Endodermal cell (in vitro differentiated cells): ENCODE data around the gene ZNF462. TPM values are rescaled to one million over a fixed set of nuclear protein-coding genes. Genes with fewer than 3 reads are reported as not detected.
A peak's percentile ranks its signal among the peaks of the same experiment; 100 is the strongest.
"Not testable (repeated sequence)": the region's sequence is repeated elsewhere in the genome, so short reads cannot be mapped to it uniquely, and the experiment has no call there.

ENCODE experiments used
- DNase-seq: peaks from one replicate; pipeline ENCODE4 v3.0.0-alpha.2; 2017
- H3K27ac ChIP-seq: 2 replicates; pipeline ENCODE4 v1.5.1; 2013; ENCODE audit warnings: mild to moderate bottlenecking, low read depth, low read length, moderate library complexity
- H3K27me3 ChIP-seq: 2 replicates; pipeline ENCODE4 v1.6.1; 2013; ENCODE audit warnings: mild to moderate bottlenecking, low read length, moderate library complexity; ENCODE audit not compliant: insufficient read depth, control insufficient read depth, poor library complexity, severe bottlenecking
- H3K36me3 ChIP-seq: 2 replicates; pipeline ENCODE4 v1.7.0; 2013; ENCODE audit warnings: mild to moderate bottlenecking, low read length, moderate library complexity; ENCODE audit not compliant: control insufficient read depth, insufficient read depth
- H3K4me1 ChIP-seq: one replicate; pipeline ENCODE4 v1.7.0; 2013; ENCODE audit warnings: low read length; ENCODE audit not compliant: control insufficient read depth, insufficient read depth
- H3K4me3 ChIP-seq: 2 replicates; pipeline ENCODE4 v1.5.1; 2013; ENCODE audit warnings: mild to moderate bottlenecking, low read length, moderate library complexity
- H3K9ac ChIP-seq: 2 replicates; pipeline ENCODE4 v1.6.1; 2013; ENCODE audit warnings: mild to moderate bottlenecking, low read length, moderate library complexity; ENCODE audit not compliant: poor library complexity, severe bottlenecking; ENCODE audit errors: extremely low read depth
- H3K9me3 ChIP-seq: 2 replicates; pipeline ENCODE4 v1.6.1; 2013; ENCODE audit warnings: mild to moderate bottlenecking, low read length, moderate library complexity; ENCODE audit not compliant: control insufficient read depth
- H3K27ac Mint-ChIP-seq: 2 replicates; pipeline ENCODE4 v1.8.0; 2020; ENCODE audit warnings: mixed read lengths
- H3K27me3 Mint-ChIP-seq: 2 replicates; pipeline ENCODE4 v1.8.0; 2021; ENCODE audit warnings: mild to moderate bottlenecking, mixed read lengths; ENCODE audit not compliant: insufficient read depth
- H3K36me3 Mint-ChIP-seq: 2 replicates; pipeline ENCODE4 v1.8.0; 2020; ENCODE audit warnings: low read depth, mixed read lengths
- H3K4me1 Mint-ChIP-seq: 2 replicates; pipeline ENCODE4 v1.8.0; 2020; ENCODE audit warnings: mixed read lengths
- H3K4me3 Mint-ChIP-seq: 2 replicates; pipeline ENCODE4 v1.8.0; 2020; ENCODE audit warnings: mild to moderate bottlenecking, moderate library complexity, mixed read lengths
- H3K9me3 Mint-ChIP-seq: 2 replicates; pipeline ENCODE4 v1.8.0; 2020; ENCODE audit warnings: mild to moderate bottlenecking, mixed read lengths
- WGBS, 2 experiments: methylation state at CpG; one replicate each; pipeline versions ENCODE4 v1.1.5 to v1.1.7; 2013; ENCODE audit warnings: missing lambda C conversion rate in 2 of 2, mixed read lengths in 1 of 2; ENCODE audit not compliant: insufficient coverage in 1 of 2, insufficient read length in 1 of 2; 5-methylcytosine and 5-hydroxymethylcytosine counted together
- total RNA-seq, 2 donors: library from RNA; stranded (reverse); fragmentation: NEBNext Ultra II Directional in 1 of 2; extraction: Animal tissue kit (Norgen Biotek cat#: 25700) in 1 of 2; gene quantifications; 2 replicates in 1 of 2; 3 replicates in 1 of 2; pipeline ENCODE4 v1.2.1, GENCODE V29; 2021
- TF ChIP-seq, protein P1 (sequence below): fragments of 200-600 bp; sonication (generic); conservative IDR thresholded peaks from 2 replicates; pipeline ENCODE4 v1.5.0; 2021; ENCODE audit warnings: antibody characterized with exemption, mild to moderate bottlenecking

The ZNF462 gene
- total RNA-seq, 2 donors from 2014 or later: 68.2 to 88.4 TPM

DNA sequence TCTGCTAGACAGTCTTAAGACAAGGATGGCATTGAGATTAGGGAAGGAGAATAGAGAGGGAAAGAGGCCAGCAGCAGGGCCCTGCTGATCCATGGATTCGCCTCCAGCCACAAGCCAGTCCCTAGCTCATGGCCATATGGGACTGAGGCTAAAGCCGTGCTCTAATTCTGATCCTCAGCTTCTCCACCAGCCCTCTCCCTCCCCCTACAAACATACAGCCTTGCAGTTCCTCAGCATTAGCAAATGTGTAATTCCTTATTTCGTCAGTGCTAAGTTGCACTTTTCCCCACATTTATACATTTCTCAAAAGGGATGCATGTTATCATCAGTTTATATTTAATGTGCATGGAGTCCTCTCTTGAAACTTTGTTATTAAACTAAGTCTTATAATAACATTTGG lies 34.8 kb downstream of the ZNF462 start:
- no peak overlapping the region for H3K27ac Mint-ChIP-seq
- H3K4me3 ChIP-seq: no peak overlapping the region
- TF ChIP-seq, protein P1, sequence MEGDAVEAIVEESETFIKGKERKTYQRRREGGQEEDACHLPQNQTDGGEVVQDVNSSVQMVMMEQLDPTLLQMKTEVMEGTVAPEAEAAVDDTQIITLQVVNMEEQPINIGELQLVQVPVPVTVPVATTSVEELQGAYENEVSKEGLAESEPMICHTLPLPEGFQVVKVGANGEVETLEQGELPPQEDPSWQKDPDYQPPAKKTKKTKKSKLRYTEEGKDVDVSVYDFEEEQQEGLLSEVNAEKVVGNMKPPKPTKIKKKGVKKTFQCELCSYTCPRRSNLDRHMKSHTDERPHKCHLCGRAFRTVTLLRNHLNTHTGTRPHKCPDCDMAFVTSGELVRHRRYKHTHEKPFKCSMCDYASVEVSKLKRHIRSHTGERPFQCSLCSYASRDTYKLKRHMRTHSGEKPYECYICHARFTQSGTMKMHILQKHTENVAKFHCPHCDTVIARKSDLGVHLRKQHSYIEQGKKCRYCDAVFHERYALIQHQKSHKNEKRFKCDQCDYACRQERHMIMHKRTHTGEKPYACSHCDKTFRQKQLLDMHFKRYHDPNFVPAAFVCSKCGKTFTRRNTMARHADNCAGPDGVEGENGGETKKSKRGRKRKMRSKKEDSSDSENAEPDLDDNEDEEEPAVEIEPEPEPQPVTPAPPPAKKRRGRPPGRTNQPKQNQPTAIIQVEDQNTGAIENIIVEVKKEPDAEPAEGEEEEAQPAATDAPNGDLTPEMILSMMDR: no peak
- peaks cover 31% of the 10 kb centered on the region for H3K36me3 Mint-ChIP-seq
- peaks cover 33% of the 10 kb centered on the region for H3K9me3 Mint-ChIP-seq
- H3K9me3 ChIP-seq: peaks cover 28% of the 10 kb centered on the region
- no peak overlapping the region for H3K4me3 Mint-ChIP-seq
- WGBS, 2 experiments: 87 to 100% methylated on average over 2 to 3 of the region's 3 CpGs
- no peak for DNase-seq
- no peaks in the 10 kb centered on the region for H3K27me3 Mint-ChIP-seq
- no peaks in the 10 kb centered on the region for H3K27me3 ChIP-seq
- H3K9ac ChIP-seq: no peak overlapping the region
- no peaks in the 10 kb centered on the region for H3K36me3 ChIP-seq
- peaks cover 14% of the 10 kb centered on the region for H3K4me1 ChIP-seq
- peaks cover 27% of the 10 kb centered on the region for H3K4me1 Mint-ChIP-seq
- no peak overlapping the region for H3K27ac ChIP-seq

DNA sequence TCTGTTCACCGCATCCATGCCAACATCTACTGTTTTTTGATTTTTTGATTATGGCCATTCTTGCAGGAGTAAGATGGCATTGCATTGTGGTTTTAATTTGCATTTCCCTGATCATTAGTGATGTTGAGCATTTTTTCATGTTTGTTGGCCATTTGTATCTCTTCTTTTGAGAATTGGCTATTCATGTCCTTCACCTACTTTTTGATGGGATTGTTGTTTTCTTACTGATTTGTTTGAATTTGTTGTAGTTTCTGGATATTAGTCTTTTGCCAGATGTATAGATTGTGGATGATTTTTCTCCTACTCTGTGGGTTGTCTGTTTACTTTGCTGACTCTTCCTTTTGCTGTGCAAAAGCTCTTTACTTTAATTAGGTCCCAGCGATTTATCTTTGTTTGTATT lies 37.6 kb downstream of the ZNF462 start:
- peaks cover 21% of the 10 kb centered on the region for H3K4me1 Mint-ChIP-seq
- WGBS, 2 experiments: 93 to 100% methylated on average over 1 to 2 of the region's 2 CpGs
- H3K36me3 ChIP-seq, H3K27me3 ChIP-seq, H3K9ac ChIP-seq, H3K4me3 ChIP-seq, H3K27ac ChIP-seq, H3K27ac Mint-ChIP-seq, H3K27me3 Mint-ChIP-seq, H3K4me1 ChIP-seq, DNase-seq, H3K4me3 Mint-ChIP-seq: not testable (repeated sequence)
- peaks cover 48% of the 10 kb centered on the region for H3K36me3 Mint-ChIP-seq
- peaks cover 39% of the 10 kb centered on the region for H3K9me3 ChIP-seq
- H3K9me3 Mint-ChIP-seq: peaks cover 52% of the 10 kb centered on the region

DNA sequence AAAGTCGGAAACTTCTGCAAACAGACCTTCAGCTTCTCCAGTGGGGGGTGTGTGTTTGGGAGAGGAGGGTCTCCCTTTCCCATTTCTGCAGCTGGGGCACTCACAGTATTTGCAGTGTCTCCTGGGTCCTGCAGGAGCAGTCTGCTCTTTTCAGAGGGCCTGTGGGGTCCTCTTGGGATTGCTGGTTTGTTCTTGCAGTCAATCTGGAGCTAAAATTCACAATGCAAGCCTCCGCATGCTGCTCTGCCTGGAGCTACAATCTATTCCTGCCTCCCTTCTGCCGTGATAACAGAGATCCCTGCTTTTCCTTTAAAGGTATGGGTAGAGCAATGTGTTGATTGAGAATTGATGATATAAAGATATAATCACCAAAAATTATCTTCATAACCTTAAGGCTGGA lies 43.2 kb downstream of the ZNF462 start:
- Mint-ChIP-seq H3K27me3 (no peaks in the 10 kb centered on the region), H3K4me3 (no peak overlapping the region), H3K36me3 (peaks cover 48% of the 10 kb centered on the region), H3K4me1 (peaks cover 13% of the 10 kb centered on the region), H3K9me3 (peaks cover 51% of the 10 kb centered on the region), H3K27ac (peak overlapping the region; percentile 24)
- H3K27me3 ChIP-seq: no peaks in the 10 kb centered on the region
- no peak overlapping the region for H3K9ac ChIP-seq
- H3K9me3 ChIP-seq: peaks cover 43% of the 10 kb centered on the region
- DNase-seq: no peak
- no peak overlapping the region for H3K4me3 ChIP-seq
- WGBS, 2 experiments: 98% methylated on average over 3 of the region's 3 CpGs; no CpG with 5 or more reads in 1 of the 2 experiments
- peaks cover 5% of the 10 kb centered on the region for H3K4me1 ChIP-seq
- TF ChIP-seq, protein P1: no peak
- no peaks in the 10 kb centered on the region for H3K36me3 ChIP-seq
- H3K27ac ChIP-seq: no peak overlapping the region

DNA sequence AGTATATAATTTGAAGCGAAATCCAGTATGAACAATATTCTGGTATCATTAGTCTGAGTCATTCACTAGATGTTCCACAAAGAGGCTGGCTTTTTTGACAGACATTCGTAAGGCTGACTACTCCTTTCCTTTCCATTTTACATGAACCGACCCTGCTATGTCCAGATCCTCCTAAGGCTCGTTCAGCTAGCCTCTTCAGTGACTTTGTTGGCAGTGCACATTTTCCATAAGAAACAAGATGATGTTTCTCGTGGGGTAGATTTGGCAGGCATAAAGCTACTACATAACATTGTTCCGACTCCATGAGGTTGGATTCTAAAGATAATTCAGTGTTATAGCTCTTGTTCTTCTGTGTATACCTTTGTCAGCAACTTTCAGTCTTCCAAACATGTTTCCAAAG lies 49.0 kb downstream of the ZNF462 start:
- Histone ChIP-seq H3K9ac (no peak overlapping the region), H3K9me3 (peaks cover 4% of the 10 kb centered on the region), H3K4me1 (peaks cover 6% of the 10 kb centered on the region), H3K4me3 (no peak overlapping the region), H3K27ac (no peak overlapping the region), H3K36me3 (peaks cover 1% of the 10 kb centered on the region), H3K27me3 (no peaks in the 10 kb centered on the region)
- H3K9me3 Mint-ChIP-seq: peaks cover 3% of the 10 kb centered on the region
- WGBS, 2 experiments: 93 to 97% methylated on average over 5 to 6 of the region's 6 CpGs
- H3K27ac Mint-ChIP-seq: no peak overlapping the region
- no peaks in the 10 kb centered on the region for H3K27me3 Mint-ChIP-seq
- H3K36me3 Mint-ChIP-seq: peaks cover 4% of the 10 kb centered on the region
- DNase-seq: no peak
- peaks cover 21% of the 10 kb centered on the region for H3K4me1 Mint-ChIP-seq
- TF ChIP-seq, protein P1: no peak
- no peak overlapping the region for H3K4me3 Mint-ChIP-seq
